IPS-15b (cell line): ENCODE results near the gene SEZ6L.

ENCODE experiments used
- H3K27me3 ChIP-seq: one replicate; pipeline ENCODE4 v1.6.1; 2013; ENCODE audit warnings: low read length; ENCODE audit not compliant: control insufficient read depth, insufficient read depth
- H3K36me3 ChIP-seq: one replicate; pipeline ENCODE4 v1.6.1; 2013; ENCODE audit warnings: low read length; ENCODE audit not compliant: control insufficient read depth, insufficient read depth
- H3K4me1 ChIP-seq: one replicate; pipeline ENCODE4 v1.6.1; 2013; ENCODE audit warnings: mild to moderate bottlenecking, low read length; ENCODE audit not compliant: control insufficient read depth, insufficient read depth
- H3K4me3 ChIP-seq: one replicate; pipeline ENCODE4 v1.5.1; 2013; ENCODE audit warnings: low read depth, low read length
- H3K9ac ChIP-seq: one replicate; pipeline ENCODE4 v1.6.1; 2013; ENCODE audit warnings: low read depth, mild to moderate bottlenecking, low read length
- H3K9me3 ChIP-seq: one replicate; pipeline ENCODE4 v1.6.1; 2013; ENCODE audit warnings: mild to moderate bottlenecking, low read length; ENCODE audit not compliant: control insufficient read depth, insufficient read depth

Gene SEZ6L

DNA sequence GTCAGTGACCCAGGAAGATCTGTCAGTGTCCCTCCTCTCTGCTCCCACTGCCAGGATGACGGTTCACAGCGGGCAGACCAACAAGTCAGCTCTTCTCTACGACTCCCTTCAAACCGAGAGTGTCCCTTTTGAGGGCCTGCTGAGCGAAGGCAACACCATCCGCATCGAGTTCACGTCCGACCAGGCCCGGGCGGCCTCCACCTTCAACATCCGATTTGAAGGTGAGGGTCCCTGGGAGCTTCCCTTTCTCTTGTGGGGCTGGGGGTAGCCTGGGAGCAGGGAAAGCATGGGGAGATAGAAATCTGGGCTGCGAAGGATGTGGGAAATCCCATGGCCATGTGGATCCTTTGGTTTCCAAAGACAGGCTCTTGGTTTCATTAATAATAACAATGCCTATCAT, 141.4 kb downstream of the SEZ6L start:
- H3K4me3 ChIP-seq = no peak overlapping the region
- H3K36me3 ChIP-seq = no peaks in the 10 kb centered on the region
- H3K27me3 ChIP-seq = no peaks in the 10 kb centered on the region

DNA sequence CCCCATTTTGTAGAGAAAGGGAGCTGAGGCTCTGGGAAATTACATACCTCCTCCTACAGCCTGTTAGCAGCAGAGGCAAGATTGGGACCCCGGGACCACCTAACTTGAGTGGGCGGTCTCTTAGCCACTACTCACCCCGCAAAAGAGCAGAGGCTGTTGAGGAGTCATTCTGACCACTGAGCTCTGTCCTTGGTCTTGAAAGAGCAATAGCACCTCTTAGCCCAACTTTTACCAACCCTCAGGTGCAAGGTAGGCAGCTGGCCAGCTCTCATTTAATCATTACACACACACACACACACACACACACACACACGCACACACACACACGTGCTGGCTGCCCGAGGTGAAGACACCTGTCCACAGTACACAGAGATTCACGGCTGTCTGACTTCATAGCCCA, 144.0 kb downstream of the SEZ6L start:
- Histone ChIP-seq H3K9ac (no peak overlapping the region), H3K4me1 (peaks cover 2% of the 10 kb centered on the region), H3K4me3 (no peak overlapping the region), H3K9me3 (no peaks in the 10 kb centered on the region), H3K27me3 (no peaks in the 10 kb centered on the region), H3K36me3 (no peaks in the 10 kb centered on the region)

More for the DNA sequence above, 141.4 kb downstream of the SEZ6L start:
- Histone ChIP-seq H3K9me3 (no peaks in the 10 kb centered on the region), H3K4me1 (peaks cover 2% of the 10 kb centered on the region), H3K9ac (no peak overlapping the region)

DNA sequence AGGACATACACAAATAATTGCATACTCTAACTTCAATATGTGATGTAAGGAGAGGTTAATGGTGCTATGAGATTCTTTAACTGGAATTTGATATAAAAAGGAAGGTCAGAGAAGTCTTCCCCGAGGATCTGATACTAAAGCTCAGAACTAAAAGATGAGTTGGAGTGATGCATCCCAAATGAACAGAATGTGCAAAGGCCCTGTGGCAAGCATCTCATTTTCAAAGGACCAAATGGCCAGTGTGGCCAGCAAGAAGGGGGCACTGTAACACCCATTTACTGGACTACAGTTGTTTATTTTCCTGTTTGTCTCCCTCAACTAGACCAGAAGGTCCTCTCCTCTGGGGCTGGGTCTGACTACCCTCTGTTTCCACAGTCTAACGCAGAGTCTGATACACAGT, 144.9 kb downstream of the SEZ6L start:
- Histone ChIP-seq H3K4me3 (no peak overlapping the region), H3K9me3 (no peaks in the 10 kb centered on the region), H3K9ac (no peak overlapping the region), H3K4me1 (peaks cover 2% of the 10 kb centered on the region), H3K27me3 (no peaks in the 10 kb centered on the region), H3K36me3 (no peaks in the 10 kb centered on the region)

DNA sequence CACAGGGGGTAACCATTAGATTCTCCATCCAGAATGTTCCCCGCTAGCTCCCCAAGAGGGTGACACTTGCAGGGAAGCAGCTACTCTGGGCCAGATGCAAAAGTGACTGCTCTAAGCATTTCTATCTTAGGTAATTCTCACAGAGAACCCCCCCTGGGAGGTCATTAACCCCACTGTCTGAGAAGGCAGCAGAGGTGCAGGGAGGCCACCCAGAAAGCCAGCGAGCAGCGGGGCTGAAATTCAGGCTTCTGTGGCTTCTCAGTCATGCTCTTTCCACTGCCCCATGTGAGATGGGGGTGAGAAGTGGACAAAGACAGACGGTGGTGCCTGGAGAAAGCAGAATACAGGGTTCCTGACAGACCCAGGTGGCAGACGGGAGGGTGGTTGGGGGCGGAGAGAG, 145.4 kb downstream of the SEZ6L start:
- Histone ChIP-seq H3K36me3 (no peaks in the 10 kb centered on the region), H3K9me3 (no peaks in the 10 kb centered on the region), H3K27me3 (no peaks in the 10 kb centered on the region), H3K9ac (no peak overlapping the region), H3K4me1 (peaks cover 2% of the 10 kb centered on the region), H3K4me3 (no peak overlapping the region)

DNA sequence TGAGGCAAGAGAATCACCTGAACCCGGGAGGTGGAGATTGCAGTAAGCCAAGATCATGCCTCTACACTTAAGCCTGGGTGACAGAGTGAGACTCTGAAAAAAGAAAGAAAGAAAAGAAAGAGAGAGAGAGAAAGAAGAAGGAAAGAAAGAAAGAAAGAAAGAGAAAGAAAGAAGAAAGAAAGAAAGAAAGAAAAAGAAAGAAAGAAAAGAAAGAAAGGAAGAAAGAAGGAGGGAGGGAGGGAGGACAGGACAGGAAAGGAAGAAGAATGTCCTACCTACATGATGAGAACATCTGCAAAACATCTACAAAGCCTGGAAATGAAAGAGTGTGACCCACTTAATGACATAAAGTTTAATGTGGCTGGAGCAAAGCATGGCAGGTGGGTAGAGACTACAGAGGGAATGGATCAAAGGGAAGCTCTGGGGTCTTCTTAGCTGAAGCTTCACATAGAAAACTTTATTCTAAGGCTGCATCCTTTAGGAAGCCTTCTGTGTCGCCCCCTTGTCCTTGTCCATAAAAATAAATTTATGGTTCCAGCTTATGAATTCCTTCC, 147.5 kb downstream of the SEZ6L start:
- no peaks in the 10 kb centered on the region for H3K27me3 ChIP-seq
- H3K4me1 ChIP-seq = peaks cover 2% of the 10 kb centered on the region
- H3K9ac ChIP-seq = no peak overlapping the region
- H3K36me3 ChIP-seq = no peaks in the 10 kb centered on the region
- no peak overlapping the region for H3K4me3 ChIP-seq
- H3K9me3 ChIP-seq = no peaks in the 10 kb centered on the region

DNA sequence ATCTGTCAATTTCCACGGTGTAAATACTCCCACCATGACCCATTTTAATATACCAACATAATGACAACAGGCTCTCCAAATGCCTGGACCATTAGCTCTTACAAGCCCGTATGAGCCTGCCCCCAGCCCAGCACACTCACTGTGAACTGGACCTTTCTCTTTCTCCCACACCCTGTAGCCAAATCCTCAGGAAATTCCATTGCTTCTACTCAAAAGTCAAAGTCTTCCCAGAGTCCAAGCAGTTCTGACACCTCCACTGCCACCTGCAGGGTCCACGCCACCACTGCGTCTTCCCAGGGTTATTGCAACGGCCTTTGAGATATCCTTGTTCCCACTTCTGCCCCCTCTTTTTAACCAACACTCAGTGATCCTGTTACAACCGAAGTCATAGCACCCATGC, 149.7 kb downstream of the SEZ6L start:
- peaks cover 2% of the 10 kb centered on the region for H3K4me1 ChIP-seq
- H3K4me3 ChIP-seq = no peak overlapping the region
- no peaks in the 10 kb centered on the region for H3K27me3 ChIP-seq

DNA sequence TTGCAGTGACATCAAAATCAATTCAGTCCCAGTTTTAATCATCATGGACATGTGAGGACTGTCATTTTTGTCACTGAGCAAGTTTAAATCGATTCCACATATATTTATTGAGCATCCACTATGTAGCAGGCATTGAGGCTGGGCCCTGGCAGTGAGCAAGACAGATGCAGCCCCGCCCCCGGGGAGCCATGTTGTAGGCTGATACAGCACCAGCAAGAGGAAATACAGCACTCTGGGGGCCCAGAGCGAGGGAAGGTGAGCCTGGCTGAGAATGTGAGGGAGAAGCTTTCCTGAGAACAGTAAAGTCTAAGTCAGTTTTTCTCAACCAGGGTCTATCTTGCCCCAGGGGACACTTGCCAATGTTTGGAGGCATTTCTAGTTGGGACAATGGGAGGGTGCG, 151.2 kb downstream of the SEZ6L start:
- no peaks in the 10 kb centered on the region for H3K36me3 ChIP-seq
- H3K9me3 ChIP-seq = no peaks in the 10 kb centered on the region
- no peak overlapping the region for H3K4me3 ChIP-seq
- no peaks in the 10 kb centered on the region for H3K4me1 ChIP-seq
- no peaks in the 10 kb centered on the region for H3K27me3 ChIP-seq
- H3K9ac ChIP-seq = no peak overlapping the region

More for the DNA sequence above, 149.7 kb downstream of the SEZ6L start:
- H3K9me3 ChIP-seq = no peaks in the 10 kb centered on the region
- H3K36me3 ChIP-seq = no peaks in the 10 kb centered on the region
- no peak overlapping the region for H3K9ac ChIP-seq

DNA sequence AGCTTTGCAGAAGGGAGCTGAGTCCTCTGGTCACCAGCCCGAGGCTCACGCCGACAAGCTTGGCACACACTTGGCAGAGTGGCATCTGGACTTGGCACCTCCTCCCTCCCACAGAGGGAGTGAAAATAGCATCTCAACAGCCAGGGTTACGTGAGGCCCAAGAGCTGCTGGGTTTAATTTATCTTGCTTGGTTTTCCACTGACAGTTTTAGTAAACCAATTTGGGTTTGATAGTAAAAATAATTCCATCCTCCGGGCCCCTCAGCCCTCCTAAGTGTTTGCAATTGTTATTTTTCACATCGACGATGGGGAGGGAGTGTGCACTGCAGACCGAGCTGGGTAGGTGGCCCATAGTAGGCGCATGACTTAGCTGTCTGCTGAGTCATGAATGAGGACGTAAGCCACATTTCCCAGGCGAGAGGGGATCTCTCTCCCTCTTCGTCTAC, 152.2 kb downstream of the SEZ6L start:
- no peaks in the 10 kb centered on the region for H3K36me3 ChIP-seq
- no peak overlapping the region for H3K9ac ChIP-seq
- H3K4me1 ChIP-seq = no peaks in the 10 kb centered on the region
- H3K4me3 ChIP-seq = no peak overlapping the region
- H3K27me3 ChIP-seq = no peaks in the 10 kb centered on the region
- no peaks in the 10 kb centered on the region for H3K9me3 ChIP-seq

DNA sequence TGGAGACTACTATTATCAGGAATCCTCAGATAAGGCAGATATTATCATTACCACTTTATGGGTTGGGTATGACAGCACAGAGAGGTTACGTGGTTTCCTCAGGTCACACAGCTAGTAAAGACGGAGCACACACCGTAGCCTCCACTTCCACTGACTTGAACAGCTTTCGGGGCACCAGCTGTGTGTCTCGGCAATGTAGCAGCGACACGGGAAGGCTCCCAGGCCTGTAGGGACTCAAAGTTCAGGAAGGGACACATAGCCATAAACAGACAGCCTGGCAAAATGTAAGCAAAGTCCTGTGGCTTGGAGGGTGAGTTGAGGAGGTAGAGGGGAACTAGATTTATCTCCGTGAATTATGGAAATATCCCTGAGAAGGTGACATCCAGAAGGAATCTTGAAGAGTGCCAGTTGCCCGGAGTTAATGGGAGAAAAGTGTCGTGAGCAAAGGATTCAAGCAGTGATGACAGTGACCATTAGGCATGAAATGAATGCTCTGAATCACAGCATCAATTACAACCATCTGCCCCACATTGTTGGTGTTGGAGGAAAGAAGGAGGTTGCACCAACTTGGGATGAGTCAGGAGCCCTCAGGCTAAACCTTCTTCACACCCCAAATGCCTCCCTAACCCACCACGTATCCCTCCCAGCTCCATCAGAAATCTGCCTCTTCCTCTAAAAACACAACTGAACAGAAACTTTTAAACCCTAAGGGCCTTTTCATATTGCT, 153.1 kb downstream of the SEZ6L start:
- Histone ChIP-seq H3K4me1 (no peaks in the 10 kb centered on the region), H3K4me3 (no peak overlapping the region), H3K27me3 (no peaks in the 10 kb centered on the region), H3K9me3 (no peaks in the 10 kb centered on the region), H3K9ac (no peak overlapping the region), H3K36me3 (no peaks in the 10 kb centered on the region)

DNA sequence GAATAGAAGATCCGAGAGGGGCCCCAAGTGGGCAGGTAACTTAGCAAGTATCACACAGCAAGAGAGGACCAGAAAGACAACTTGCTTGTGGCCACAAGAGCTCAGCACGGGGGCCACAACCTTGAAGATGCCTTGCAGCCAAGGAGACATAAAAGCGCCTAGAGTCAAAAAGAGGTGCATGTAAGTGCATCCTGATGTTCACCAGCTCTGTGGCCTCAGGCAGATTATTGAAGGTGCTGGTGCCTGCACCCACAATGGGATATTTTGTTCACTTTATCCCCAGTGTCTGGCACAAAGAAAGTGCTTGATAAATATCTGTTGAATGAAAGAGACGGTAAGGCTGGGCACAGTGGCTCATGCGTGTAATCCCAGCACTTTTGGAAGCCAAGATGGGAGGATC, 153.8 kb downstream of the SEZ6L start:
- H3K4me3 ChIP-seq = no peak overlapping the region
- H3K9me3 ChIP-seq = no peaks in the 10 kb centered on the region
- no peaks in the 10 kb centered on the region for H3K27me3 ChIP-seq
- no peaks in the 10 kb centered on the region for H3K4me1 ChIP-seq
- H3K36me3 ChIP-seq = no peaks in the 10 kb centered on the region
- H3K9ac ChIP-seq = no peak overlapping the region

DNA sequence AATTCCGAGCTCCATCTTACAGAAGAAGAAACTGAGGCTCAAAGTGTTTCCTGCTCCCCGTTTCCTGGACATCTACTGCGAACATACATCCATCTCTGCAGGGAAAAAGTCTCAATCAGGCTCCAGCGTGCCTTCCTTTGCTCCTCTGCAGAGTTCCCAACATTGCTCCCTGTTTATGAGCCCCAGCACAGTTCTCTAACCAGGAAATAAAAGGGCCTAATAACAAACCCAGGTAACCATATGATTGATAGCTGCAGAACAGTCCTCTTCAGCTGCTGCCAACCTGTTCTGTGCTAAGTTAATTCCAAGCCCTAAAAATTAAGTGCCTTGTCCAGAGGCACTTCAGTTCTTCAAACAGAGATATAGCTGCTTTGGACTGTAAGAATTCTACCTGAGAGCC, 154.9 kb downstream of the SEZ6L start:
- Histone ChIP-seq H3K4me1 (no peaks in the 10 kb centered on the region), H3K27me3 (no peaks in the 10 kb centered on the region), H3K9ac (no peak overlapping the region)

DNA sequence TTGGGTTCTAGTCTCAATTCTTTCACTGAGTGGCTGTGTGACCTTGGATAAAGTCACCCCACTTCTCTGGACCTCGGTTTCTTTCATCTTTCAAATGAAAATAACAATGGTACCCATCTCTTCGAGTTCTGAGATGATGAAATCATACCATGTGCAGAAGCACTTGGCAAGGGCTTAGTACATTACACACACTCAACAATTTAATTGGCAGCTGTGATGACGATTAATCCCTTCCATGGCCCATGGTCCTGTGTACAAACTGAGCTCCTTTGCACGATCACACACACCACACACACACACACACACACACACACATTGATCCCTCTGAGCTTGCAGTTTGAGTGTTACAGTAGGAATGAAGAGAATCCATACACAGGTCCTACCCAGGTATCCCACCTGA, 156.4 kb downstream of the SEZ6L start:
- H3K36me3 ChIP-seq = no peaks in the 10 kb centered on the region
- no peaks in the 10 kb centered on the region for H3K9me3 ChIP-seq
- H3K27me3 ChIP-seq = no peaks in the 10 kb centered on the region
- no peaks in the 10 kb centered on the region for H3K4me1 ChIP-seq
- no peak overlapping the region for H3K9ac ChIP-seq
- no peak overlapping the region for H3K4me3 ChIP-seq

More for the DNA sequence above, 154.9 kb downstream of the SEZ6L start:
- Histone ChIP-seq H3K36me3 (no peaks in the 10 kb centered on the region), H3K4me3 (no peak overlapping the region), H3K9me3 (no peaks in the 10 kb centered on the region)
